ENCODE results near the gene LRIT3.

LRIT3 gene

GRCh38 chr4:109908731-109909130 lies 60.8 kb downstream of the LRIT3 start:
- no peak for DNase-seq (ENCODE audit: low read depth in 2 of 2)

GRCh38 chr4:109910256-109910655 lies 62.3 kb downstream of the LRIT3 start:
- no peak for DNase-seq (ENCODE audit: low read depth in 2 of 2)

GRCh38 chr4:109912706-109913595 lies 65.0 kb downstream of the LRIT3 start, which contains the start of gene EGF:
EGF (plus strand) TSS chr4:109912883; CDS start chr4:109913336, 453 bp downstream.
- DNase-seq (ENCODE audit: low read depth in 2 of 2), result no peak

- DNase-seq (ENCODE audit: low read depth in 2 of 2), result no peak
These were observed 65.8 kb downstream of the LRIT3 start for GRCh38 chr4:109913596-109914241.

- no peak for DNase-seq (ENCODE audit: low read depth in 2 of 2)
These were observed 66.4 kb downstream of the LRIT3 start for GRCh38 chr4:109914322-109914721.

GRCh38 chr4:109915385-109916026 lies 67.6 kb downstream of the LRIT3 start:
- no peak for DNase-seq (ENCODE audit: low read depth in 2 of 2)

GRCh38 chr4:109916027-109916409 lies 68.1 kb downstream of the LRIT3 start:
- no peak for DNase-seq (ENCODE audit: low read depth in 2 of 2)

- DNase-seq (ENCODE audit: low read depth in 2 of 2), result no peak
These were observed 73.5 kb downstream of the LRIT3 start for GRCh38 chr4:109921384-109921808.
